Esophagus (tissue), 2 donors: ENCODE measurements around the gene SUCLG2. TPM values are rescaled to one million over a fixed set of nuclear protein-coding genes. Genes with fewer than 3 reads are reported as not detected.

Experiments used
- H3K27ac ChIP-seq, 2 donors: one replicate each; pipeline ENCODE4 v1.5.1; 2013; ENCODE audit warnings: low read depth in 2 of 2, mild to moderate bottlenecking in 2 of 2, inconsistent platforms in 1 of 2, low read length in 1 of 2, moderate library complexity in 1 of 2
- H3K27me3 ChIP-seq, 2 donors: one replicate each; pipeline ENCODE4 v1.6.1; 2013; ENCODE audit warnings: low read length in 2 of 2, control low read depth in 1 of 2, mild to moderate bottlenecking in 1 of 2; ENCODE audit not compliant: insufficient read depth in 2 of 2, control insufficient read depth in 1 of 2
- H3K36me3 ChIP-seq, 2 donors: one replicate each; pipeline ENCODE4 v1.6.1; 2013; ENCODE audit warnings: low read length in 1 of 2; ENCODE audit not compliant: control insufficient read depth in 2 of 2, insufficient read depth in 2 of 2
- H3K4me1 ChIP-seq, 2 donors: one replicate each; pipeline ENCODE4 v1.6.1; 2013; ENCODE audit warnings: low read length in 1 of 2; ENCODE audit not compliant: control insufficient read depth in 2 of 2, insufficient read depth in 2 of 2
- H3K4me3 ChIP-seq, 2 donors: one replicate each; pipeline ENCODE4 v1.5.1; 2013; ENCODE audit warnings: low read length in 2 of 2, mild to moderate bottlenecking in 2 of 2, low read depth in 1 of 2, moderate library complexity in 1 of 2
- H3K9me3 ChIP-seq, 2 donors: one replicate each; pipeline ENCODE4 v1.6.1; 2013; ENCODE audit warnings: mild to moderate bottlenecking in 2 of 2, low read depth in 1 of 2, low read length in 1 of 2, moderate library complexity in 1 of 2; ENCODE audit not compliant: control insufficient read depth in 2 of 2, insufficient read depth in 1 of 2
- WGBS, 2 donors: extraction: QIAGEN DNeasy Blood & Tissue Kit; methylation state at CpG; one replicate each; pipeline ENCODE4 v1.1.7; 2013; 5-methylcytosine and 5-hydroxymethylcytosine counted together
- polyA plus RNA-seq, 2 donors: library from polyadenylated mRNA; stranded (reverse); fragments of 200-250 nt; gene quantifications; one replicate each; pipeline ENCODE4 v1.2.3, GENCODE V29; 2013
- donor health status: healthy with polysubstance abuse.
- donor health status: Bipolar disorder and iron deficiency.

The SUCLG2 gene
- polyA plus RNA-seq, 2 donors, result 21.1 to 32.5 TPM

DNA sequence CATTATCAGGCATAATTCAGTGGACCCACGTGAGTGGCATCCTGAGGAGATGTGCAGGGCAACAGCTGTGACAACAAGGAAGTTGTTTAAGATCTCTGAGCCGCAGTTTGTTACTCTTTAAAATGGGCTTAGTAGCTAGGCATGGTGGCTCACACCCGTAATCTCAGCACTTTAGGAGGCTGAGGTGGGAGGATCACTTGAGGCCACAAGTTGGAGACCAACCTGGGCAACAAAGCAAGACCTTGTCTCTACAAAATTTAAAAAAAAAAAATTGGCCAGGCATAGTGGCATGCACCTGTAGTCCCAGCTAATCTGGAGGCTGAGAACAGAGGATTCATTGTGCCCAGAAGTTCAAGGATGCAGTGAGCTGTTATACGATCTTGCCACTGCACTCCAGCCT lies 12.2 kb downstream of the SUCLG2 start:
- Histone ChIP-seq H3K36me3 (peaks cover 2 to 5% of the 10 kb centered on the region in 2 donors), H3K27me3 (no peaks in the 10 kb centered on the region), H3K4me1 (peaks cover 0 to 3% of the 10 kb centered on the region in 2 donors), H3K27ac (no peak overlapping the region), H3K4me3 (no peak overlapping the region), H3K9me3 (no peaks in the 10 kb centered on the region)
- 94 to 95% methylated on average over 4 of the region's 4 CpGs for WGBS, 2 donors

DNA sequence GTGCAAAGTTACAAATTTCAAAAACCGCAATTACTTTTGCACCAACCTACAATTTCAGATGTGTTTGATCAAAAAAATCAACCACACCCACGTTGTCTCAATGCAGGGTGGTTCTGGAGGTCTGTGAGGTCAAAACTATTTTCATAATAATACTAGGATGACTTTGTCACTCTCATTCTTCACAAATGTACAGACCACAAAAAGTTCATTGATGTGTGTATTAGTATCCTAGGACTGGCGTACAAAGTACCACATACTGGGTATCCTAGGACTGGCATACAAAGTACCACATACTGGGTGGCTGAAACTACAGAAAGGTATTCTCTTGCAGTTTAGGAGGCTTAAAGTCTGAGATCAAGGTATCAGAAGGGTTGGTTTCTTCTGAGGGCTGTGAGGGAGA lies 13.0 kb downstream of the SUCLG2 start:
- 86 to 87% methylated on average over 3 of the region's 3 CpGs for WGBS, 2 donors
- Histone ChIP-seq H3K36me3 (peaks cover 0 to 5% of the 10 kb centered on the region in 2 donors), H3K27ac (no peak overlapping the region), H3K9me3 (no peaks in the 10 kb centered on the region), H3K4me3 (no peak overlapping the region), H3K27me3 (no peaks in the 10 kb centered on the region), H3K4me1 (no peaks in the 10 kb centered on the region)

DNA sequence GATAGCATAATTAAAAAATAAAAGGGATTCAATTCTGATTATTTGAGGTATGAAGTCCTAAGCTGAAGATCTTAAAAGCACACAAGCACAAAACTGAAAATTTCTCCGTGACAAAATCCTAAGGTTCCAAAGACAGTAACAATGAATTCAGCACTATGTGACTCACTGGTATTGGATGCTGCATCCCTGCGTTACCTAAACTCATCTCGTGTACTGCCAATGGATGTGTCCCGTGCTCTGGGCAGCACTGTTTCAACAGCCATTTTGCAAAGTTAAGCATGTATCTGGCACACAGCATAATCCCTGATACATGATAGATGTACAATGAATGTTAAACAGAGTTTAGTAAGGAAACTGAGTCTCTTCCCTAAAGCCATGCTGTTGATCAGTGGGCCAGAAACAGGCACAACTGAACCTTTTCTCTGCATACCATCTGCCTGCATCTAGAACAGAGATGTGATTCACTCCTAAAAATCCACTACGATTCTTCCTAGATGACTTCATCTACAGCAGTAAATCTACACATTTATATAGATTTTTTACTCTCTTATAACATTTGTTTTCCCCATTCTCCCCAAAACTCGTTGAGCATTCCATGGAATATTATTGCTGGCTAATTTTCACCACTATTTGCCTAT lies 14.3 kb downstream of the SUCLG2 start:
- Histone ChIP-seq H3K36me3 (peaks cover 0 to 2% of the 10 kb centered on the region in 2 donors), H3K4me3 (no peak overlapping the region), H3K4me1 (no peaks in the 10 kb centered on the region), H3K27me3 (no peaks in the 10 kb centered on the region), H3K9me3 (no peaks in the 10 kb centered on the region), H3K27ac (no peak overlapping the region)
- 95 to 96% methylated on average over 6 of the region's 6 CpGs for WGBS, 2 donors

DNA sequence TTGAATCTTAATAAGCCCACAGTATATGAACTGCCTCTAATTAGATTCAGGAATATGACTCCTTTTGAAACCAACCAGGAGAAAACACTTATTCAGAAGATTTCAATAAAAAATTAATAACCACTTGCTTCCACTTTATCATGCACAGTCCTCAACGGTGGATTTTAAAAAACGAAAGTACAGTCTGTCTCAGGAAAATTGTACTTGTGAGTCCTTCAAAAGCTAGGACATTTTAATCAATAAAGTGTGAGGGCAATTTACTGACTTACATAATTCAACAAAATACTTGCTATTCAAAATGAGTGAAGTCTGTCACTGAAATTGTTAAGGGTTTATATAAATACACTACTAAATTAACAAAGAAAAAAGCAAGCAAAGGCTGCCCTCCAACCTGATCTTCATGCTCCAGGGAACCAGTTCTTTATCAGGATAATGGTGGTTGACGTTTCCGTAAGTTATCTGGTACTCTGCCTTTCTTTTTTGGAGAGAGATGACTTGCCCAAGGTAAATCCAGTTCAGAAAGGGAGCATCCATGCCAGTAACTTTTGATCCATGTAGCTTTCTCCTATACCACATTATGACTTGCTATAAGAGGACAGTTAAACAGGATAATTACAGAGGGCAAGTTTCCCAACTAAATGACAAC lies 17.0 kb downstream of the SUCLG2 start:
- Histone ChIP-seq H3K4me1 (no peaks in the 10 kb centered on the region), H3K27ac (no peak overlapping the region), H3K4me3 (no peak overlapping the region), H3K27me3 (no peaks in the 10 kb centered on the region), H3K9me3 (no peaks in the 10 kb centered on the region), H3K36me3 (no peaks in the 10 kb centered on the region)
- 72 to 90% methylated on average over 4 of the region's 4 CpGs for WGBS, 2 donors

DNA sequence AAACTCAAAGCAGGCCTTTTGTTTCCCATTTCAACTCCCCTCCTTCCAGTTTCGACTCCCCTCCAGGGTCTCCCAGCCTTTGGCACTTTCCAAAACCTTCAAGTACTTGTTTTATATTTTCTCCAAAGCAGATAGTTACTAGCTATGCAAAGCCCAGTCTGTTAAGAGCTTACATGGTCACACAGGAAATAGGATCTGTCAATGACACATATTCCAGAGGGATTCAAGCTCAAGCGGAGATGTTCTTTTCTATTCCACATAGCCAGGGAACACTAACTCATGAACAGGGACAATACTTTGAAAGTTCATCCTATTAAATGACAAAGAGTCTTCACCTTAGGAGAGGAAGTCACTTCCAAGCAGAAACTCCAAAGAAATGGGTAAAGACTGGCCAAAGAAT lies 18.6 kb downstream of the SUCLG2 start:
- Histone ChIP-seq H3K36me3 (no peaks in the 10 kb centered on the region), H3K4me3 (no peak overlapping the region), H3K27me3 (no peaks in the 10 kb centered on the region), H3K9me3 (no peaks in the 10 kb centered on the region), H3K27ac (no peak overlapping the region), H3K4me1 (no peaks in the 10 kb centered on the region)
- 90 to 93% methylated on average over 2 of the region's 2 CpGs for WGBS, 2 donors

DNA sequence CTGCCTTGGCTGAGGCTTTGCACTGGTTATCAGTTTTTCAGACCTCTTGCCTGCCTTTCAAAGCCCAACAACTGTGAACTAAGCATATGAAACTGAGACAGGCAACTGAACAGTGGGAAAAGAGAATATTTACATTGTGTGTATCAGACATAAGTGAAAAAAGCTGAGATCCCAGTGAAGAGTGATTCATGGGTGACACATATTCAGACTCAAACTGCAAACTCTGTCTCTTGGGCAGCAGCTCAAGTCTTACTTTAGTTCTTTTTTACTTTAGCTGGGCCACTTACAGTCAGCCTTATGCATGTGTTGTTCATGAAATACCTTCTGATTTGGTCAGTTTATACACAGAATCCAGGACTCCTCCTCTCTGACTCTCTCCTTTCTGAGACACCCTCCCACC lies 19.2 kb downstream of the SUCLG2 start:
- Histone ChIP-seq H3K27me3 (no peaks in the 10 kb centered on the region), H3K9me3 (no peaks in the 10 kb centered on the region), H3K36me3 (no peaks in the 10 kb centered on the region), H3K4me3 (no peak overlapping the region), H3K27ac (no peak overlapping the region), H3K4me1 (no peaks in the 10 kb centered on the region)

DNA sequence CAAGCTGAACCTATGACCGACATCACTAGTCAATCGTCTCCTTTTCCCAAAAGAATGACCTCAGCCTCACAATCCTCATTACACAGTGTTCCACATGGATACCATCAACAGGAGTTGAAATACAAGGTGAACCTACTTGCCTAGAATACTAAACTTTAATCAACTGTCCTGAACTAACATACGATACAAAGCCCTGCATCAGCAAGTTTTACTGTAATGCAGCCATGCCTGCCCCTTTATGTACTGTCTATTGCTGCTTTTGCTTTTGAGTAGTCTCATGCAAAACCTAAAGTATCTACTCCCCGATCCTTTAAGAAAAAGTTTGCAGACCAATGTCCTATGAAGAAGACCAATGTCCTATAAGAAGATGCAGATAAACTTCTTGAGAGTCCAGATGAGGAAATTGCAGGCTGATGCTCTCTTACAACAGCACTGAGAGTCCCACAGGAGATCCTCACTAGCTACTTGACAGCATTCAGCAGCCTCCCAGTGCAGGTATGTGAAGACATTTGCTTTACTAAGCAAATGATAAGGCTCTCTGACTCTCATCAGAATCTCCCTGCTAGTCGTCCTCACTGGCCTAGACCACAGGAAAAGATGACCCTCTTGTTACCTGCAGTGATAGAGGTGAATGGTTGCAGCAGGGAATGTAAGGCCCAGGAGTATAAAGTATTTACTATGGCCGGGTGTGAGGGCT lies 23.6 kb downstream of the SUCLG2 start:
- no peaks in the 10 kb centered on the region for H3K4me1 ChIP-seq
- H3K27me3 ChIP-seq, result no peaks in the 10 kb centered on the region
- H3K27ac ChIP-seq, result no peak overlapping the region
- no peaks in the 10 kb centered on the region for H3K36me3 ChIP-seq
- WGBS, 2 donors, result 84 to 88% methylated on average over 6 of the region's 6 CpGs
- H3K9me3 ChIP-seq, result no peaks in the 10 kb centered on the region
- no peak overlapping the region for H3K4me3 ChIP-seq

DNA sequence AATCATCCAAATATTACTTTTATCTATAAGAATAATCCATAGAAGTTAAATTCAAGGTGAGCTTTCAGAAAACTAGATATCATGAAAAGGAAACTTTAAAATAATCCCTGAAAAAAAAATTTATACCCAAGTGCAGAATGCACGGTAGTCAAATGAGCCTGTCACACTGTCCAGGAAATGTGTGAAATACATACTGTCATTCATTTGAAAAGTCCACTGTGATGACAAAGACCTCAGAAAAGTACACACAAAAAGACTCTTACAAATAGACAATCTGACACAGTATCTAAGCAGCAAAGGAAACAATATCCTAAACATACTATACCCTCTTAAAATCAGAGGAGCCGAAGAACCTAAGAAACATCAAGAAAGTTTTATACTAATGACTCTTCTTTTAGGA lies 29.7 kb downstream of the SUCLG2 start:
- WGBS, 2 donors, result 87 to 92% methylated on average over 2 of the region's 2 CpGs
- H3K4me1 ChIP-seq, result no peaks in the 10 kb centered on the region

DNA sequence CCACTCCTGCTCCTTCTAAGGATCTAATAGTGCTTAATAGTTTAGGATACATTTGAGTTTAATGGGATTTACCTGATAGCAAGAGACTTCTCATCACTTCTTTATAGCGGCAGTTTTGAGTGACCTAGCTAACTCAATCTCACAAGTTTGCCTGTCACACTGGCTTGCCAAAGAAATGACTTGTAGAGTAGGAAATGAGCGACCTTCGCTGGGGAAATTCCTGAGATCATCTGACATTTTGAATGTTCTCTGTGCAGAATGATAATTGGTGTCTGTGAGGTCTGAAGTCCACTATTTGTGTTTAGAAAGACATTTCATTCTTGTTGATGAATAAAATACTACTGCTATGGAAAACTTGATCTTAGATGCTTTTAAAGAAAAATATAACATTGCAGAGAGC lies 30.3 kb downstream of the SUCLG2 start:
- Histone ChIP-seq H3K4me1 (no peaks in the 10 kb centered on the region), H3K9me3 (no peaks in the 10 kb centered on the region), H3K27me3 (no peaks in the 10 kb centered on the region), H3K27ac (no peak overlapping the region), H3K36me3 (peaks cover 3% of the 10 kb centered on the region in 2 donors), H3K4me3 (no peak overlapping the region)
- WGBS, 2 donors, result 83 to 87% methylated on average over 3 of the region's 3 CpGs

More for the DNA sequence above, 29.7 kb downstream of the SUCLG2 start:
- Histone ChIP-seq H3K27ac (no peak overlapping the region), H3K36me3 (no peaks in the 10 kb centered on the region), H3K27me3 (no peaks in the 10 kb centered on the region), H3K9me3 (no peaks in the 10 kb centered on the region), H3K4me3 (no peak overlapping the region)
